Trophoblast cell (in vitro differentiated cells and primary cell): ENCODE results near the gene TDRD12.
"Not testable (repeated sequence)": the region's sequence is repeated elsewhere in the genome, so short reads cannot be mapped to it uniquely, and the experiment has no call there.

ENCODE experiments used
- DNase-seq, 2 donors: peaks; one replicate each; pipeline ENCODE4 v3.0.0-alpha.2; 2016
- H2AFZ ChIP-seq: 2 replicates; pipeline ENCODE4 v1.6.1; 2013; ENCODE audit warnings: low read length, moderate library complexity, mild to moderate bottlenecking; ENCODE audit not compliant: insufficient read depth, poor library complexity
- H2AK5ac ChIP-seq: 2 replicates; pipeline ENCODE4 v1.6.1; 2013; ENCODE audit warnings: mild to moderate bottlenecking, low read length
- H2BK120ac ChIP-seq: 2 replicates; pipeline ENCODE4 v1.6.1; 2013; ENCODE audit warnings: low read length, mild to moderate bottlenecking, moderate library complexity; ENCODE audit not compliant: insufficient read depth, poor library complexity
- H2BK12ac ChIP-seq: 2 replicates; pipeline ENCODE4 v1.6.1; 2013; ENCODE audit warnings: mild to moderate bottlenecking, low read length, moderate library complexity
- H2BK5ac ChIP-seq: 2 replicates; pipeline ENCODE4 v1.6.1; 2013; ENCODE audit warnings: low read length, low read depth, moderate library complexity, mild to moderate bottlenecking; ENCODE audit not compliant: poor library complexity
- H3K14ac ChIP-seq: 2 replicates; pipeline ENCODE4 v1.6.1; 2013; ENCODE audit warnings: mild to moderate bottlenecking, low read length
- H3K18ac ChIP-seq: 2 replicates; pipeline ENCODE4 v1.6.1; 2013; ENCODE audit warnings: mild to moderate bottlenecking, low read length
- H3K23ac ChIP-seq: 2 replicates; pipeline ENCODE4 v1.6.1; 2013; ENCODE audit warnings: low read length
- H3K27ac ChIP-seq: 2 replicates; pipeline ENCODE4 v1.5.1; 2013; ENCODE audit warnings: low read depth, mild to moderate bottlenecking, inconsistent platforms, low read length, moderate library complexity
- H3K27me3 ChIP-seq: 2 replicates; pipeline ENCODE4 v1.6.1; 2013; ENCODE audit warnings: inconsistent platforms, mild to moderate bottlenecking, low read length, moderate library complexity; ENCODE audit not compliant: insufficient read depth
- H3K36me3 ChIP-seq, 2 experiments: 1 replicate in 1 of 2; 2 replicates in 1 of 2; pipeline ENCODE4 v1.6.1; 2013; ENCODE audit warnings: low read length in 2 of 2, mild to moderate bottlenecking in 2 of 2, moderate library complexity in 1 of 2; ENCODE audit not compliant: insufficient read depth in 2 of 2, control insufficient read depth in 1 of 2
- H3K4ac ChIP-seq: 2 replicates; pipeline ENCODE4 v1.6.1; 2013; ENCODE audit warnings: low read depth, mild to moderate bottlenecking, low read length, moderate library complexity
- H3K4me1 ChIP-seq, 2 experiments: 1 replicate in 1 of 2; 2 replicates in 1 of 2; pipeline ENCODE4 v1.6.1; 2013; ENCODE audit warnings: low read length in 2 of 2, mild to moderate bottlenecking in 2 of 2, moderate library complexity in 1 of 2; ENCODE audit not compliant: insufficient read depth in 2 of 2, control insufficient read depth in 1 of 2
- H3K4me2 ChIP-seq: 2 replicates; pipeline ENCODE4 v1.6.1; 2013; ENCODE audit warnings: inconsistent platforms, mild to moderate bottlenecking, low read length, moderate library complexity
- H3K4me3 ChIP-seq: 2 replicates; pipeline ENCODE4 v1.5.1; 2013; ENCODE audit warnings: mild to moderate bottlenecking, low read depth, low read length, inconsistent platforms
- H3K79me1 ChIP-seq: one replicate; pipeline ENCODE4 v1.6.1; 2013; ENCODE audit warnings: low read length
- H3K79me2 ChIP-seq: 2 replicates; pipeline ENCODE4 v1.6.1; 2013; ENCODE audit warnings: low read length, mild to moderate bottlenecking; ENCODE audit not compliant: control insufficient read depth, insufficient read depth, poor library complexity
- H3K9ac ChIP-seq: 2 replicates; pipeline ENCODE4 v1.6.1; 2013; ENCODE audit warnings: mild to moderate bottlenecking, low read length
- H3K9me3 ChIP-seq: 2 replicates; pipeline ENCODE4 v1.6.1; 2013; ENCODE audit warnings: low read depth, mild to moderate bottlenecking, control low read depth, inconsistent platforms, low read length; ENCODE audit not compliant: insufficient read depth
- H4K12ac ChIP-seq: 2 replicates; pipeline ENCODE4 v1.6.1; 2013; ENCODE audit warnings: low read depth, mild to moderate bottlenecking, low read length, moderate library complexity
- H4K8ac ChIP-seq: 2 replicates; pipeline ENCODE4 v1.6.1; 2013; ENCODE audit warnings: low read depth, mild to moderate bottlenecking, low read length, moderate library complexity
- H4K91ac ChIP-seq: one replicate; pipeline ENCODE4 v1.6.1; 2013; ENCODE audit warnings: low read depth, mild to moderate bottlenecking, low read length, moderate library complexity
- WGBS: extraction: QIAGEN DNeasy Blood & Tissue Kit; methylation state at CpG from one replicate; pipeline ENCODE4 v1.1.7; 2013; ENCODE audit warnings: missing lambda C conversion rate; ENCODE audit not compliant: insufficient read length, insufficient coverage; ENCODE audit errors: extremely low coverage; 5-methylcytosine and 5-hydroxymethylcytosine counted together

TDRD12 gene

GRCh38 chr19:32782089-32782488, 62.5 kb downstream of the TDRD12 start:
- H2BK12ac ChIP-seq, H3K9me3 ChIP-seq, H3K14ac ChIP-seq, H2AFZ ChIP-seq, H4K12ac ChIP-seq, H3K18ac ChIP-seq, H3K4ac ChIP-seq, H3K27me3 ChIP-seq, DNase-seq, H2AK5ac ChIP-seq, H4K91ac ChIP-seq, H3K9ac ChIP-seq, H3K4me1 ChIP-seq, H4K8ac ChIP-seq, H3K4me2 ChIP-seq, H3K36me3 ChIP-seq, H3K4me3 ChIP-seq, H2BK5ac ChIP-seq, H2BK120ac ChIP-seq, H3K23ac ChIP-seq, H3K79me1 ChIP-seq, H3K79me2 ChIP-seq, H3K27ac ChIP-seq: not testable (repeated sequence)
- WGBS: no CpG with 5 or more reads among the region's 1 CpG

GRCh38 chr19:32787161-32787813, 67.7 kb downstream of the TDRD12 start:
- H3K27ac ChIP-seq, H3K18ac ChIP-seq, H2BK5ac ChIP-seq, H3K27me3 ChIP-seq, H2BK12ac ChIP-seq, H3K14ac ChIP-seq, H3K9me3 ChIP-seq, H3K4me3 ChIP-seq, H3K79me2 ChIP-seq, H3K9ac ChIP-seq, H2AFZ ChIP-seq, H3K4me2 ChIP-seq, H3K79me1 ChIP-seq, H4K8ac ChIP-seq, H3K23ac ChIP-seq, H4K91ac ChIP-seq, DNase-seq, H2AK5ac ChIP-seq, H3K36me3 ChIP-seq, H2BK120ac ChIP-seq, H3K4ac ChIP-seq, H3K4me1 ChIP-seq, H4K12ac ChIP-seq: not testable (repeated sequence)
- no CpG with 5 or more reads among the region's 12 CpGs for WGBS

- H3K4ac ChIP-seq, H3K23ac ChIP-seq, H3K4me3 ChIP-seq, H2BK5ac ChIP-seq, H3K27me3 ChIP-seq, H3K4me1 ChIP-seq, DNase-seq, H3K79me1 ChIP-seq, H2AK5ac ChIP-seq, H3K18ac ChIP-seq, H3K79me2 ChIP-seq, H2BK12ac ChIP-seq, H3K4me2 ChIP-seq, H2BK120ac ChIP-seq, H3K9ac ChIP-seq, H4K12ac ChIP-seq, H3K9me3 ChIP-seq, H3K36me3 ChIP-seq, H4K91ac ChIP-seq, H2AFZ ChIP-seq, H3K14ac ChIP-seq, H4K8ac ChIP-seq, H3K27ac ChIP-seq: not testable (repeated sequence)
- WGBS: no CpG with 5 or more reads among the region's 5 CpGs
Measured at GRCh38 chr19:32787895-32788294, 68.3 kb downstream of the TDRD12 start.

- Histone ChIP-seq H3K4me3 (no peak overlapping the region), H3K27ac (no peak overlapping the region), H3K23ac (no peak overlapping the region), H2AK5ac (no peak overlapping the region), H2BK5ac (no peak overlapping the region), H3K4me1 (peaks cover 0 to 2% of the 10 kb centered on the region in 2 experiments), H3K14ac (no peak overlapping the region), H2AFZ (no peak overlapping the region), H3K9ac (no peak overlapping the region), H2BK120ac (no peak overlapping the region), H3K18ac (no peak overlapping the region), H2BK12ac (no peak overlapping the region), H4K8ac (no peak overlapping the region), H3K79me2 (no peaks in the 10 kb centered on the region), H3K4me2 (no peak overlapping the region), H3K4ac (no peak overlapping the region), H3K27me3 (no peaks in the 10 kb centered on the region), H4K91ac (no peak overlapping the region), H3K79me1 (no peaks in the 10 kb centered on the region), H4K12ac (no peak overlapping the region), H3K9me3 (no peaks in the 10 kb centered on the region), H3K36me3 (no peaks in the 10 kb centered on the region)
- no CpG with 5 or more reads among the region's 10 CpGs for WGBS
- no peak for DNase-seq
Measured at GRCh38 chr19:32789429-32789828, 69.9 kb downstream of the TDRD12 start.
